GM12878 (cell line): ENCODE data around the gene SRGAP1. TPM values are rescaled to one million over a fixed set of nuclear protein-coding genes. Genes with fewer than 3 reads are reported as not detected.

Source experiments
- ATAC-seq: fragments of 200-7000 bp; cut with Tn5 transposase; 3 replicates; pipeline ENCODE4 v1.9.1; 2020; ENCODE audit warnings: mild to moderate bottlenecking, moderate library complexity
- BruUV-seq: library from RNA; stranded (reverse); fragments of 400-500 nt; replicated peaks from 2 replicates; lab custom pipeline; 2021; lab: Mats Ljungman, UMichigan
- CTCF ChIA-PET: fragments of 300-600 bp; sonication (Branson Sonifier 250); formaldehyde crosslinking; extraction: SDS; loops from one replicate; lab custom pipeline; 2021; ENCODE audit warnings: inconsistent platforms; lab: Yijun Ruan, JAX
- POLR2A ChIA-PET: fragments of 350-600 bp; formaldehyde crosslinking; extraction: SDS; loops from one replicate; lab custom pipeline; 2021; ENCODE audit warnings: inconsistent platforms; lab: Charles Lee
- RAD21 ChIA-PET: fragments of 300-600 bp; sonication (Branson Sonifier 250); formaldehyde crosslinking; loops from one replicate; lab custom pipeline; 2023; ENCODE audit warnings: antibody characterized with exemption; ENCODE audit not compliant: unreplicated experiment; lab: Charles Lee
- SMC1A ChIA-PET: fragments of 300-600 bp; sonication (Branson Sonifier 250); formaldehyde crosslinking; loops from one replicate; lab custom pipeline; 2023; ENCODE audit not compliant: unreplicated experiment, uncharacterized antibody; lab: Charles Lee
- DNase-seq: peaks from one replicate; pipeline ENCODE4 v3.0.0-alpha.2; 2011; ENCODE audit warnings: low read depth, low spot score
- FAIRE-seq: peaks from 3 replicates; lab custom pipeline; 2011; peaks lifted over from hg19 to GRCh38; lab: Jason Lieb, UNC
- H2AFZ ChIP-seq: 2 replicates; pipeline ENCODE4 v1.6.0; 2011; ENCODE audit warnings: low read depth, low read length, control low read depth; ENCODE audit not compliant: control insufficient read depth
- H3K27ac ChIP-seq: 2 replicates; pipeline ENCODE4 v1.5.1; 2011; ENCODE audit warnings: control low read depth; ENCODE audit not compliant: control insufficient read depth, insufficient read depth
- H3K27me3 ChIP-seq, 2 experiments: replicated peaks in 1 of 2; 2 replicates each; pipeline versions ENCODE4 v1.6.0 to v1.6.1; 2011; ENCODE audit warnings: low read length in 1 of 2; ENCODE audit not compliant: control insufficient read depth in 2 of 2, insufficient read depth in 2 of 2
- H3K36me3 ChIP-seq, 2 experiments: 2 replicates each; pipeline ENCODE4 v1.5.1; 2011; ENCODE audit warnings: low read length in 1 of 2; ENCODE audit not compliant: control insufficient read depth in 2 of 2, insufficient read depth in 2 of 2
- H3K4me1 ChIP-seq: 2 replicates; pipeline ENCODE4 v1.6.1; 2011; ENCODE audit warnings: mild to moderate bottlenecking, low read length, moderate library complexity, mixed read lengths; ENCODE audit not compliant: control insufficient read depth, insufficient read depth
- H3K4me2 ChIP-seq: 2 replicates; pipeline ENCODE4 v1.6.0; 2011; ENCODE audit warnings: control low read depth; ENCODE audit not compliant: control insufficient read depth, insufficient read depth
- H3K4me3 ChIP-seq: fragments of 200-600 bp; sonication (generic); 2 replicates; pipeline ENCODE4 v1.5.1; 2016
- H3K79me2 ChIP-seq: 2 replicates; pipeline ENCODE4 v1.6.0; 2011; ENCODE audit warnings: low read length; ENCODE audit not compliant: control insufficient read depth, insufficient read depth
- H3K9ac ChIP-seq: 2 replicates; pipeline ENCODE4 v1.8.0; 2011; ENCODE audit warnings: low read length, control low read depth, mixed read lengths; ENCODE audit not compliant: control insufficient read depth, insufficient read depth
- H3K9me3 ChIP-seq: replicated peaks from 3 replicates; pipeline ENCODE4 v1.5.1; 2011; ENCODE audit warnings: mild to moderate bottlenecking, low read length; ENCODE audit not compliant: control insufficient read depth, insufficient read depth
- H4K20me1 ChIP-seq: 2 replicates; pipeline ENCODE4 v1.6.0; 2011; ENCODE audit not compliant: control insufficient read depth, insufficient read depth
- CREM ChIP-seq: IDR thresholded peaks from 2 replicates; pipeline ENCODE4 v1.6.1; 2014; ENCODE audit warnings: antibody characterized with exemption, low read depth
- MLLT1 ChIP-seq: fragments of 450-650 bp; IDR thresholded peaks from 2 replicates; pipeline ENCODE4 v1.6.1; 2016; ENCODE audit warnings: mild to moderate bottlenecking
- SMAD1 ChIP-seq: fragments of 450-650 bp; IDR thresholded peaks from 2 replicates; pipeline ENCODE4 v1.6.1; 2018; ENCODE audit warnings: mild to moderate bottlenecking, low read depth; ENCODE audit not compliant: partially characterized antibody
- SUZ12 ChIP-seq: fragments of 200-600 bp; sonication (generic); IDR thresholded peaks from one replicate; pipeline ENCODE4 v1.6.1; 2018; ENCODE audit warnings: antibody characterized with exemption, mild to moderate bottlenecking; ENCODE audit not compliant: unreplicated experiment
- TAF1 ChIP-seq: IDR thresholded peaks from 2 replicates; pipeline ENCODE4 v1.6.1; 2011; ENCODE audit warnings: mild to moderate bottlenecking, low read depth, low read length, borderline replicate concordance
- TBL1XR1 ChIP-seq: IDR thresholded peaks from 2 replicates; pipeline ENCODE4 v1.6.1; 2012; ENCODE audit warnings: low read depth, low read length, improper control_type of control experiment
- WGBS: methylation state at CpG from one replicate; pipeline ENCODE4 v1.1.6; 2016; ENCODE audit warnings: low lambda C conversion rate; ENCODE audit not compliant: insufficient replicate concordance, insufficient coverage; ENCODE audit errors: missing lambda C conversion rate; 5-methylcytosine and 5-hydroxymethylcytosine counted together
- in situ Hi-C: fragments of 300-500 bp; cut with MboI; formaldehyde crosslinking; loops from 9 replicates; pipeline ENCODE4 v1.14.3; 2018; ENCODE audit warnings: mixed read lengths
- intact Hi-C: fragments of 100-400 bp; cut with micrococcal nuclease; formaldehyde crosslinking; loops from one replicate; pipeline ENCODE4 v1.14.2; 2022; ENCODE audit not compliant: unreplicated experiment
- polyA plus RNA-seq, 11 experiments: library from polyadenylated mRNA; depleted of rRNA in 4 of 11; unstranded in 6 of 11; stranded (reverse) in 5 of 11; fragments of >200 nt; fragmentation: Nextera tagmentation in 4 of 11; fragmentation: Illumina TruSeq in 1 of 11; extraction: Ambion mirVana in 4 of 11; extraction: Trizol in 1 of 11; gene quantifications; 1 replicate in 1 of 11; 2 replicates in 10 of 11; pipeline versions ENCODE4 v1.2.1 to v1.2.3, GENCODE V29; 2011 to 2016; ENCODE audit warnings: inconsistent platforms in 2 of 11, missing spikeins in 2 of 11, low read depth in 1 of 11
- total RNA-seq, 4 experiments: library from RNA; depleted of rRNA in 3 of 4; stranded (reverse); fragments of >200 nt in 3 of 4; fragmentation: Illumina TruSeq in 1 of 4; extraction: Trizol in 1 of 4; gene quantifications; 2 replicates each; pipeline versions ENCODE4 v1.2.1 to v1.2.3, GENCODE V29; 2013 to 2021
- TF ChIP-seq, protein P1 (sequence below): fragments of 450-650 bp; IDR thresholded peaks from 2 replicates; pipeline ENCODE4 v1.6.1; 2016; ENCODE audit warnings: mild to moderate bottlenecking
- TF ChIP-seq, protein P2 (sequence below): fragments of 450-650 bp; IDR thresholded peaks from 2 replicates; pipeline ENCODE4 v1.6.1; 2017; ENCODE audit warnings: mild to moderate bottlenecking

Gene SRGAP1
- total and polyA plus RNA-seq, 10 of the 15 experiments (the other 5 are each of a cell fraction or from before 2014, with no cell fraction given), result 0.16 to 0.85 (median 0.46) TPM

GRCh38 chr12:63882844-63883243 lies 38.3 kb downstream of the SRGAP1 start:
- no peak overlapping the region for H3K4me3 ChIP-seq
- 47% methylated on average over 2 of the region's 2 CpGs for WGBS
- RAD21 ChIA-PET, result no interaction called here
- DNase-seq (no peak), ATAC-seq (no peak), FAIRE-seq (no peak)
- H3K4me1 ChIP-seq, result no peaks in the 10 kb centered on the region
- H3K79me2 ChIP-seq, result no peaks in the 10 kb centered on the region
- no TSS peak for BruUV-seq
- SMC1A ChIA-PET, result no interaction called here
- CTCF ChIA-PET, result no interaction called here
- intact Hi-C loops (no loop called here), in situ Hi-C loops (no loop called here)
- H3K4me2 ChIP-seq, result no peak overlapping the region
- H4K20me1 ChIP-seq, result no peaks in the 10 kb centered on the region
- H3K9ac ChIP-seq, result no peak overlapping the region
- no peaks in the 10 kb centered on the region for H3K27me3 ChIP-seq
- no peaks in the 10 kb centered on the region for H3K9me3 ChIP-seq
- POLR2A ChIA-PET, result interaction anchor here (0.6 kb wide), 1 partner anchor 30 kb away, joined by 5 read pairs; no protein-coding TSS in a partner anchor
- TF ChIP-seq TAF1 (no peak), TBL1XR1 (no peak), SUZ12 (no peak), CREM (no peak), MLLT1 (no peak), SMAD1 (no peak)
- TF ChIP-seq, protein P1, sequence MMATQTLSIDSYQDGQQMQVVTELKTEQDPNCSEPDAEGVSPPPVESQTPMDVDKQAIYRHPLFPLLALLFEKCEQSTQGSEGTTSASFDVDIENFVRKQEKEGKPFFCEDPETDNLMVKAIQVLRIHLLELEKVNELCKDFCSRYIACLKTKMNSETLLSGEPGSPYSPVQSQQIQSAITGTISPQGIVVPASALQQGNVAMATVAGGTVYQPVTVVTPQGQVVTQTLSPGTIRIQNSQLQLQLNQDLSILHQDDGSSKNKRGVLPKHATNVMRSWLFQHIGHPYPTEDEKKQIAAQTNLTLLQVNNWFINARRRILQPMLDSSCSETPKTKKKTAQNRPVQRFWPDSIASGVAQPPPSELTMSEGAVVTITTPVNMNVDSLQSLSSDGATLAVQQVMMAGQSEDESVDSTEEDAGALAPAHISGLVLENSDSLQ, result no peak
- TF ChIP-seq, protein P2, sequence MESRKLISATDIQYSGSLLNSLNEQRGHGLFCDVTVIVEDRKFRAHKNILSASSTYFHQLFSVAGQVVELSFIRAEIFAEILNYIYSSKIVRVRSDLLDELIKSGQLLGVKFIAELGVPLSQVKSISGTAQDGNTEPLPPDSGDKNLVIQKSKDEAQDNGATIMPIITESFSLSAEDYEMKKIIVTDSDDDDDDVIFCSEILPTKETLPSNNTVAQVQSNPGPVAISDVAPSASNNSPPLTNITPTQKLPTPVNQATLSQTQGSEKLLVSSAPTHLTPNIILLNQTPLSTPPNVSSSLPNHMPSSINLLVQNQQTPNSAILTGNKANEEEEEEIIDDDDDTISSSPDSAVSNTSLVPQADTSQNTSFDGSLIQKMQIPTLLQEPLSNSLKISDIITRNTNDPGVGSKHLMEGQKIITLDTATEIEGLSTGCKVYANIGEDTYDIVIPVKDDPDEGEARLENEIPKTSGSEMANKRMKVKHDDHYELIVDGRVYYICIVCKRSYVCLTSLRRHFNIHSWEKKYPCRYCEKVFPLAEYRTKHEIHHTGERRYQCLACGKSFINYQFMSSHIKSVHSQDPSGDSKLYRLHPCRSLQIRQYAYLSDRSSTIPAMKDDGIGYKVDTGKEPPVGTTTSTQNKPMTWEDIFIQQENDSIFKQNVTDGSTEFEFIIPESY, result no peak
- no peak overlapping the region for H3K27ac ChIP-seq
- no peak overlapping the region for H2AFZ ChIP-seq
- no peaks in the 10 kb centered on the region for H3K36me3 ChIP-seq
